Epithelial cell of proximal tubule (primary cell): ENCODE measurements around the gene ABCC11. TPM values are rescaled to one million over a fixed set of nuclear protein-coding genes. Genes with fewer than 3 reads are reported as not detected.

Experiments used
- DNase-seq: peaks from one replicate; pipeline ENCODE4 v3.0.0-alpha.2; 2011; ENCODE audit warnings: low read depth
- H3K4me3 ChIP-seq: 2 replicates; pipeline ENCODE4 v1.5.1; 2011; ENCODE audit warnings: low read depth, mild to moderate bottlenecking, low read length
- total RNA-seq: library from RNA; depleted of rRNA; stranded (reverse); fragments of >200 nt; gene quantifications from 2 replicates; pipeline ENCODE4 v1.2.3, GENCODE V29; 2015
- TF ChIP-seq, protein P1 (sequence below): conservative IDR thresholded peaks from 2 replicates; pipeline ENCODE4 v1.5.1; 2012; ENCODE audit warnings: low read depth, mild to moderate bottlenecking, low read length

ABCC11 gene
- total RNA-seq, 1 donor from 2014 or later: not detected

DNA sequence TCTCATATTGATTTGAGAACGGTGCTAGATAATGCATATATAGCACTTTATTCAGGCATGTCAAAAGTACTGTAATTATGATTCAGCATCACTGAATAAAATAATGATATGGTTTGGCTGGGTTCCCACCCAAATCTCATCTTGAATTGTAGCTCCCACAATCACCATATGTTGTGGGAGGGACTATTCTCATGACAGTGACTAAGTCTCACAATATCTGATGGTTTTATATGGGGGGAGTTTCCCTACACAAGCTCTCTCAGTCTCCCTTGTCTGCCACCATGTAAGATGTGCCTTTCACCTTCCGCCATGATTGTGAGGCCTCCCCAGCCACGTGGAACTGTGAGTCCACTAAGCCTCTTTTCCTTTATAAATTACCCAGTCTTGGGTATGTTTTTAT lies 28.9 kb downstream of the ABCC11 start:
- no peak for DNase-seq
- TF ChIP-seq, protein P1, sequence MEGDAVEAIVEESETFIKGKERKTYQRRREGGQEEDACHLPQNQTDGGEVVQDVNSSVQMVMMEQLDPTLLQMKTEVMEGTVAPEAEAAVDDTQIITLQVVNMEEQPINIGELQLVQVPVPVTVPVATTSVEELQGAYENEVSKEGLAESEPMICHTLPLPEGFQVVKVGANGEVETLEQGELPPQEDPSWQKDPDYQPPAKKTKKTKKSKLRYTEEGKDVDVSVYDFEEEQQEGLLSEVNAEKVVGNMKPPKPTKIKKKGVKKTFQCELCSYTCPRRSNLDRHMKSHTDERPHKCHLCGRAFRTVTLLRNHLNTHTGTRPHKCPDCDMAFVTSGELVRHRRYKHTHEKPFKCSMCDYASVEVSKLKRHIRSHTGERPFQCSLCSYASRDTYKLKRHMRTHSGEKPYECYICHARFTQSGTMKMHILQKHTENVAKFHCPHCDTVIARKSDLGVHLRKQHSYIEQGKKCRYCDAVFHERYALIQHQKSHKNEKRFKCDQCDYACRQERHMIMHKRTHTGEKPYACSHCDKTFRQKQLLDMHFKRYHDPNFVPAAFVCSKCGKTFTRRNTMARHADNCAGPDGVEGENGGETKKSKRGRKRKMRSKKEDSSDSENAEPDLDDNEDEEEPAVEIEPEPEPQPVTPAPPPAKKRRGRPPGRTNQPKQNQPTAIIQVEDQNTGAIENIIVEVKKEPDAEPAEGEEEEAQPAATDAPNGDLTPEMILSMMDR: no peak
- no peak overlapping the region for H3K4me3 ChIP-seq

DNA sequence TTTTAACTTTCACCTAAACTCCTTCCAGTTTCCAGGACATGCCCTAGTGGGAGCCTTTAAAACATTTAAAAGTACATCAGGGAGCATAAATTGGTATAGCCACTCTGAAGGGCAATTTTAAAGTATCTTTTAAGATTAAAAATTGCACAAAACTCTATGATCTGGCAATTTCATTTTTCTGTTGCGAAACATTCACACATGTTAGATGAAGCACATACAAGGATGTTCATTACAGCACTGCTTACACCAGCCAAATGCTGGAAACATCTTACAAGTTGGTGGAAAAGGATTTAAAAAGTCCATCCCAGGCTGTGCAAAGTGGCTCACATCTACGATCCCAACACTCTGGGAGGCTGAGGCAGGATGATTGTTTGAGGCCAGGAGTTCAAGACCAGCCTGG lies 29.6 kb downstream of the ABCC11 start:
- no peak overlapping the region for H3K4me3 ChIP-seq
- DNase-seq: no peak
- TF ChIP-seq, protein P1: no peak

DNA sequence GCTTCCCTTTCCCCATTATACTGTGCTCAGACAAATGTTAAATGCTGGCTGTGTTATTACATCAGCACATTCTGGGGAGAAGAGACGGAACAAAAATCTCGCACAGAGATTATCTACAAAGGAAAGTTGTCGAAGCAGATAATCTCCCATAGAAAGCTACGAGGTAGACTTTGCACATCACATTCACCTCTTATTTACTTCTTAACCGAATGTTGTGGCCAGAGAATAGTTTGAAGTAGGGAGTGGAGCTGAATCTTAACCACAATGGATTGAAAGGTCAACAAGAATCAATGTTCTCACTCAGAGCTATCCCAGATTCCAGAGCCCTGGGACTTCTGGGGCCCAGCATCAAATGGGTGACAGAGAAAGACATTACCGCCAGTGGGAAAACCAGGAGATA lies 31.6 kb downstream of the ABCC11 start:
- TF ChIP-seq, protein P1: no peak
- H3K4me3 ChIP-seq: no peak overlapping the region
- no peak for DNase-seq

DNA sequence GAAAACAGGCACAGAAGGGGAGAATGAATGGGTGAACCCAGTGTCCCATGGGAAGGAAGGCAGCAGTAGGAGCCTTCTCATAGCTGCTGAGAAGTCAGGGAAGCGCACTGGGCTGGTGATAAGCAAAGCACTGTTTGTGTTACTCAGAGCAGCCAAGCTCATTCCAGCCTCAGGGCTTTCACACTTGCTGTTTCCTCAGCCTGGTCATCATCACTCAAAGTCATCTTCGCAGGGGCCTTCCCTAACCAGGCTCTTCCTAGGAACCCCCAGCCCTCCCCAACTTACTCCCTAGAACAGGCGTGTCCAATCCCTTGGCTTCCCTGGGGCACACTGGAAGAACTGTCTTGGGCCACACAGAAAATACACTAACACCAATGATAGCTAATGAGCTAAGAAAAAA lies 35.3 kb downstream of the ABCC11 start:
- no peak for DNase-seq
- no peak overlapping the region for H3K4me3 ChIP-seq
- TF ChIP-seq, protein P1: no peak

DNA sequence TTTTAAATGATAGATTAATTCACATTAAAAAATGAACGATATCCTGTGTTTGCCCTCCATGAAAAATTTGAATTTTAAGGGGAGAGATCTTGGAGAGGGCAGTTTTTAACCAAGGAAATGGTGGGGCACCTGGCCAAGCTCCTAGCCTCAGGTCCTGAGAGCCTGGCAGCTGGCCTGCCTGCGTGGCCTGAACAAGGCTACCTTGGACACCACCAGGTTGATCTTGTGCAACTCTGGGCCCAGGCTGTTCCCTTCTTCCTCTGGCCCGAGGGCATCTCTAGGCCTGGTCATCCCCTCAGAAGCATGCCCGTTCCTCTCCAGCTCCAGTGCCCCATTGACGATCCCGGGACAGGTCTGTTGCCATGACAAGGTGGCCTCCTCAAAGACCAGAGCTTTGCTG lies 36.6 kb downstream of the ABCC11 start:
- no peak overlapping the region for H3K4me3 ChIP-seq
- TF ChIP-seq, protein P1: no peak
- DNase-seq: no peak

DNA sequence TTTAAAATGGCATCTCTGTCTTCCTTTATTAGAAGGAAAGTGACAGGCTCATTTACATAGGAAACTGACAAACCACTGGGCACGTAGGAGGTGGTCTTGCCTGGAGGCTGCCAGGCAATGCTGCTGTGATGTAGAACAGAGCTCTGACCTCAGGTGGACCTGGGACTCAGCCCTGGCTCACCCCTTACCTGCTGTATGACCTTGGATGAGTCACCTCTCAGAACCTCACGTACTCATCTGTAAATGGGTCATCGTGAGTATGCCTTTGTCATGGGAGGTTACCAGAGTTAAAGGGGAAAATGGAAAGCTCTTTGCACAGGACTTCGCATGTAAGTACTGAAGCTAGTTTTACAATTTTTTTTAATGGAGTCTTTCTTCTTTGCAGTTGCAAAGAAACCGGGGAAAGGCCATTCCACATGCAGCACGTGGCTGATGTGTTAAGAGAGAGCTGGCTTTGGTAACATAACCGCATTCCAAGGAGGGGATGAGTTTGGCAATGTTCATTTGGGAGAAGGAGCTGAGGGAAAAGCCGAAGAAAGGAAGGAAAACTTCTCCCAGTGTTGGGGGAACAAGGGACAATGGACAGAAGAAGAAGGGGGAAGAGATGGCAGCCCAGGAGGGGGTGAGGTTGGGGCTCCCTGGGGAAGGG lies 40.6 kb downstream of the ABCC11 start:
- no peak overlapping the region for H3K4me3 ChIP-seq
- no peak for DNase-seq
- TF ChIP-seq, protein P1: no peak

DNA sequence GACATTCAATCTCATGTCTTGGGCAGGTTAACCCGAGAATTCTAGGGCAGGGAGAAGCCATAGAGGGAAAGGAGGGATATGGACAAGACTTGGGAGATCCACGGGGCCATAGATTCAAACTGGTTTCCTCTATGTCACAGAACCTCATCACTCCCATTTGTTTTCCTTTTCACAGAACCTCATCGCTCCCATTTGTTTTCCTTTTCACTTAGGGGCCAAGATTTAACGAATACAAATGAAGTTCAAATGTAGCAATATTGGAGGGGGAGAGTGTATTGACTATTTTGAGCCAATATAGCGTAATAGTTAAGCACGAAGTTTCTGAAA lies 42.6 kb downstream of the ABCC11 start:
- TF ChIP-seq, protein P1: no peak
- no peak for DNase-seq
- H3K4me3 ChIP-seq: no peak overlapping the region
